GOT3 (cell line): Measurements from ENCODE around the gene BRAF.
"Not testable (repeated sequence)": the region's sequence is repeated elsewhere in the genome, so short reads cannot be mapped to it uniquely, and the experiment has no call there.

ENCODE experiments used
- DNase-seq: peaks from one replicate; lab custom pipeline; 2025; ENCODE audit warnings: mixed read lengths; lab: John Stamatoyannopoulos, UW

The BRAF gene

GRCh38 chr7:140877249-140877524 lies 47.5 kb downstream of the BRAF start:
- DNase-seq = no peak

- DNase-seq = no peak
Measured at GRCh38 chr7:140876519-140877248, 48.0 kb downstream of the BRAF start.

GRCh38 chr7:140873434-140873833 lies 51.3 kb downstream of the BRAF start:
- DNase-seq = no peak

GRCh38 chr7:140870003-140870402 lies 54.7 kb downstream of the BRAF start:
- no peak for DNase-seq

GRCh38 chr7:140869430-140869829 lies 55.3 kb downstream of the BRAF start:
- no peak for DNase-seq

GRCh38 chr7:140867467-140868462 lies 57.0 kb downstream of the BRAF start:
- DNase-seq = no peak

- no peak for DNase-seq
Measured at GRCh38 chr7:140866926-140867325, 57.8 kb downstream of the BRAF start.

GRCh38 chr7:140864732-140865131 lies 60.0 kb downstream of the BRAF start:
- no peak for DNase-seq

GRCh38 chr7:140863867-140864266 lies 60.9 kb downstream of the BRAF start:
- DNase-seq = no peak

- DNase-seq = no peak
Measured at GRCh38 chr7:140863184-140863583, 61.5 kb downstream of the BRAF start.

GRCh38 chr7:140857048-140857447 lies 67.7 kb downstream of the BRAF start:
- no peak for DNase-seq

GRCh38 chr7:140841166-140841715 lies 83.5 kb downstream of the BRAF start:
- no peak for DNase-seq

GRCh38 chr7:140831724-140832123 lies 93.0 kb downstream of the BRAF start:
- DNase-seq = no peak

- no peak for DNase-seq
Measured at GRCh38 chr7:140829720-140830119, 95.0 kb downstream of the BRAF start.

- DNase-seq = no peak
Measured at GRCh38 chr7:140828741-140829140, 96.0 kb downstream of the BRAF start.

GRCh38 chr7:140817383-140817782 lies 107.3 kb downstream of the BRAF start:
- not testable (repeated sequence) for DNase-seq

GRCh38 chr7:140810830-140811556 lies 113.7 kb downstream of the BRAF start:
- DNase-seq = no peak

GRCh38 chr7:140810385-140810784 lies 114.3 kb downstream of the BRAF start:
- DNase-seq = no peak

GRCh38 chr7:140778975-140779374 lies 145.8 kb downstream of the BRAF start:
- DNase-seq = no peak

GRCh38 chr7:140778568-140778967 lies 146.2 kb downstream of the BRAF start:
- no peak for DNase-seq

GRCh38 chr7:140774371-140774770 lies 150.4 kb downstream of the BRAF start:
- DNase-seq = no peak

- DNase-seq = no peak
Measured at GRCh38 chr7:140773104-140773503, 151.6 kb downstream of the BRAF start.
